Liver (tissue), 9 donors: ENCODE measurements around the gene FAM107A. TPM values are rescaled to one million over a fixed set of nuclear protein-coding genes. Genes with fewer than 3 reads are reported as not detected.

ENCODE experiments used
- DNase-seq: peaks from one replicate; pipeline ENCODE4 v3.0.0-alpha.2; 2017; ENCODE audit warnings: low spot score
- H3K27ac ChIP-seq, 2 donors: one replicate each; pipeline ENCODE4 v1.7.0; 2013; ENCODE audit warnings: inconsistent platforms in 2 of 2, low read length in 2 of 2, control low read depth in 1 of 2, low read depth in 1 of 2, mild to moderate bottlenecking in 1 of 2
- H3K27me3 ChIP-seq, 4 donors: one replicate each; pipeline versions ENCODE4 v1.6.1 to v1.7.0; 2013; ENCODE audit warnings: low read length in 3 of 4, inconsistent platforms in 1 of 4, mild to moderate bottlenecking in 1 of 4, moderate library complexity in 1 of 4; ENCODE audit not compliant: control insufficient read depth in 4 of 4, insufficient read depth in 4 of 4
- H3K36me3 ChIP-seq, 4 donors: one replicate each; pipeline versions ENCODE4 v1.6.1 to v1.7.0; 2013; ENCODE audit warnings: low read length in 3 of 4, mild to moderate bottlenecking in 3 of 4, low read depth in 1 of 4, moderate library complexity in 1 of 4; ENCODE audit not compliant: control insufficient read depth in 4 of 4, insufficient read depth in 3 of 4
- H3K4me1 ChIP-seq, 4 donors: one replicate each; pipeline versions ENCODE4 v1.6.1 to v1.7.0; 2013; ENCODE audit warnings: low read length in 3 of 4, mild to moderate bottlenecking in 3 of 4, moderate library complexity in 1 of 4; ENCODE audit not compliant: control insufficient read depth in 4 of 4, insufficient read depth in 4 of 4
- H3K4me3 ChIP-seq, 3 donors: one replicate each; pipeline versions ENCODE4 v1.6.1 to v1.7.0; 2013; ENCODE audit warnings: low read length in 3 of 3, control low read depth in 1 of 3, low read depth in 1 of 3, mild to moderate bottlenecking in 1 of 3
- H3K9ac ChIP-seq, 2 donors: one replicate each; pipeline ENCODE4 v1.7.0; 2013; ENCODE audit warnings: low read length in 2 of 2, mild to moderate bottlenecking in 2 of 2, moderate library complexity in 2 of 2, control low read depth in 1 of 2, low read depth in 1 of 2
- H3K9me3 ChIP-seq, 4 donors: one replicate each; pipeline versions ENCODE4 v1.6.1 to v1.7.0; 2013; ENCODE audit warnings: low read length in 3 of 4; ENCODE audit not compliant: control insufficient read depth in 4 of 4
- ATF3 ChIP-seq: IDR thresholded peaks from 2 replicates; pipeline ENCODE4 v1.6.1; 2016; ENCODE audit warnings: antibody characterized with exemption
- EGR1 ChIP-seq, 2 donors: IDR thresholded peaks; 2 replicates each; pipeline ENCODE4 v1.6.1; 2016 to 2018; ENCODE audit warnings: antibody characterized with exemption in 2 of 2, low read depth in 2 of 2
- FOXA1 ChIP-seq: IDR thresholded peaks from 2 replicates; pipeline ENCODE4 v1.6.1; 2016; ENCODE audit warnings: antibody characterized with exemption
- FOXA2 ChIP-seq: IDR thresholded peaks from 2 replicates; pipeline ENCODE4 v1.6.1; 2016; ENCODE audit warnings: antibody characterized with exemption
- GABPA ChIP-seq, 2 donors: IDR thresholded peaks in 1 of 2; conservative IDR thresholded peaks in 1 of 2; 2 replicates each; pipeline ENCODE4 v1.6.1; 2016; ENCODE audit warnings: antibody characterized with exemption in 2 of 2, mild to moderate bottlenecking in 1 of 2, moderate library complexity in 1 of 2
- HNF4A ChIP-seq, 2 donors: conservative IDR thresholded peaks; 2 replicates each; pipeline ENCODE4 v1.6.1; 2016; ENCODE audit warnings: antibody characterized with exemption in 2 of 2, mild to moderate bottlenecking in 2 of 2
- HNF4G ChIP-seq: IDR thresholded peaks from 2 replicates; pipeline ENCODE4 v1.6.1; 2016; ENCODE audit warnings: antibody characterized with exemption
- JUND ChIP-seq, 2 donors: IDR thresholded peaks; 2 replicates each; pipeline ENCODE4 v1.6.1; 2016; ENCODE audit warnings: antibody characterized with exemption in 2 of 2
- NR2F2 ChIP-seq: IDR thresholded peaks from 2 replicates; pipeline ENCODE4 v1.6.1; 2016; ENCODE audit warnings: antibody characterized with exemption
- RAD21 ChIP-seq, 2 donors: IDR thresholded peaks; 2 replicates each; pipeline ENCODE4 v1.6.1; 2016; ENCODE audit warnings: antibody characterized with exemption in 2 of 2, mild to moderate bottlenecking in 2 of 2
- REST ChIP-seq: IDR thresholded peaks from 2 replicates; pipeline ENCODE4 v1.6.1; 2016; ENCODE audit warnings: antibody characterized with exemption, mild to moderate bottlenecking
- RXRA ChIP-seq, 2 donors: IDR thresholded peaks; 2 replicates each; pipeline ENCODE4 v1.6.1; 2017 to 2018; ENCODE audit warnings: antibody characterized with exemption in 2 of 2, mild to moderate bottlenecking in 1 of 2
- SP1 ChIP-seq: IDR thresholded peaks from 2 replicates; pipeline ENCODE4 v1.6.1; 2018; ENCODE audit warnings: antibody characterized with exemption, mild to moderate bottlenecking
- TAF1 ChIP-seq: conservative IDR thresholded peaks from 2 replicates; pipeline ENCODE4 v1.6.1; 2016; ENCODE audit warnings: antibody characterized with exemption, mild to moderate bottlenecking
- YY1 ChIP-seq: IDR thresholded peaks from 2 replicates; pipeline ENCODE4 v1.6.1; 2016; ENCODE audit warnings: antibody characterized with exemption, mild to moderate bottlenecking
- WGBS: extraction: QIAGEN DNeasy Blood & Tissue Kit; methylation state at CpG from one replicate; pipeline ENCODE4 v1.1.7; 2013; 5-methylcytosine and 5-hydroxymethylcytosine counted together
- polyA plus RNA-seq, 2 donors: library from polyadenylated mRNA; stranded (reverse) in 1 of 2; unstranded in 1 of 2; fragments of 200-250 nt in 1 of 2; fragments of >200 nt in 1 of 2; fragmentation: Nextera tagmentation in 1 of 2; extraction: Ambion mirVana in 1 of 2; gene quantifications; one replicate each; pipeline versions ENCODE4 v1.2.1 to v1.2.3, GENCODE V29; 2013 to 2015
- total RNA-seq, 2 donors: library from RNA; depleted of rRNA; stranded (reverse); fragments of >200 nt; gene quantifications; one replicate each; pipeline ENCODE4 v1.2.3, GENCODE V29; 2014
- TF ChIP-seq, protein P1 (sequence below): IDR thresholded peaks from 2 replicates; pipeline ENCODE4 v1.6.1; 2016; ENCODE audit warnings: antibody characterized with exemption
- TF ChIP-seq, protein P2 (sequence below): IDR thresholded peaks from 2 replicates; pipeline ENCODE4 v1.6.1; 2016; ENCODE audit warnings: antibody characterized with exemption
- TF ChIP-seq, protein P3 (sequence below): fragments of 150-350 bp; IDR thresholded peaks from 2 replicates; pipeline ENCODE4 v1.5.1; 2017; ENCODE audit warnings: improper control_type of control experiment, low read depth, low read length; ENCODE audit not compliant: missing input control
- donor health status: healthy.
- donor health status: healthy.
- donor health status: healthy.
- donor health status: healthy.
- donor health status: healthy.

FAM107A gene
- total and polyA plus RNA-seq, 4 donors = 0.05 to 4.7 (median 1.4) TPM

- Histone ChIP-seq H3K27ac (no peak overlapping the region), H3K9ac (no peak overlapping the region), H3K27me3 (no peaks in the 10 kb centered on the region), H3K4me3 (no peak overlapping the region), H3K9me3 (no peaks in the 10 kb centered on the region), H3K36me3 (no peaks in the 10 kb centered on the region), H3K4me1 (no peaks in the 10 kb centered on the region)
- TF ChIP-seq TAF1 (no peak), HNF4G (no peak), YY1 (no peak), ATF3 (no peak), REST (no peak), RXRA (IDR thresholded peaks at IDR 0.05) (no peak), JUND (IDR thresholded peaks at IDR 0.05) (no peak), FOXA2 (no peak), NR2F2 (no peak), SP1 (no peak), FOXA1 (no peak), HNF4A (conservative IDR thresholded peaks at IDR 0.05) (no peak), EGR1 (IDR thresholded peaks at IDR 0.05; ENCODE audit: low read depth in 2 of 2) (no peak), RAD21 (IDR thresholded peaks at IDR 0.05) (no peak), GABPA (IDR thresholded peaks at IDR 0.05 in 1 of 2, conservative IDR thresholded peaks at IDR 0.05 in 1 of 2) (no peak)
- TF ChIP-seq, protein P1, sequence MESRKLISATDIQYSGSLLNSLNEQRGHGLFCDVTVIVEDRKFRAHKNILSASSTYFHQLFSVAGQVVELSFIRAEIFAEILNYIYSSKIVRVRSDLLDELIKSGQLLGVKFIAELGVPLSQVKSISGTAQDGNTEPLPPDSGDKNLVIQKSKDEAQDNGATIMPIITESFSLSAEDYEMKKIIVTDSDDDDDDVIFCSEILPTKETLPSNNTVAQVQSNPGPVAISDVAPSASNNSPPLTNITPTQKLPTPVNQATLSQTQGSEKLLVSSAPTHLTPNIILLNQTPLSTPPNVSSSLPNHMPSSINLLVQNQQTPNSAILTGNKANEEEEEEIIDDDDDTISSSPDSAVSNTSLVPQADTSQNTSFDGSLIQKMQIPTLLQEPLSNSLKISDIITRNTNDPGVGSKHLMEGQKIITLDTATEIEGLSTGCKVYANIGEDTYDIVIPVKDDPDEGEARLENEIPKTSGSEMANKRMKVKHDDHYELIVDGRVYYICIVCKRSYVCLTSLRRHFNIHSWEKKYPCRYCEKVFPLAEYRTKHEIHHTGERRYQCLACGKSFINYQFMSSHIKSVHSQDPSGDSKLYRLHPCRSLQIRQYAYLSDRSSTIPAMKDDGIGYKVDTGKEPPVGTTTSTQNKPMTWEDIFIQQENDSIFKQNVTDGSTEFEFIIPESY = no peak
- TF ChIP-seq, protein P2, sequence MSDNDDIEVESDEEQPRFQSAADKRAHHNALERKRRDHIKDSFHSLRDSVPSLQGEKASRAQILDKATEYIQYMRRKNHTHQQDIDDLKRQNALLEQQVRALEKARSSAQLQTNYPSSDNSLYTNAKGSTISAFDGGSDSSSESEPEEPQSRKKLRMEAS = no peak
- TF ChIP-seq, protein P3, sequence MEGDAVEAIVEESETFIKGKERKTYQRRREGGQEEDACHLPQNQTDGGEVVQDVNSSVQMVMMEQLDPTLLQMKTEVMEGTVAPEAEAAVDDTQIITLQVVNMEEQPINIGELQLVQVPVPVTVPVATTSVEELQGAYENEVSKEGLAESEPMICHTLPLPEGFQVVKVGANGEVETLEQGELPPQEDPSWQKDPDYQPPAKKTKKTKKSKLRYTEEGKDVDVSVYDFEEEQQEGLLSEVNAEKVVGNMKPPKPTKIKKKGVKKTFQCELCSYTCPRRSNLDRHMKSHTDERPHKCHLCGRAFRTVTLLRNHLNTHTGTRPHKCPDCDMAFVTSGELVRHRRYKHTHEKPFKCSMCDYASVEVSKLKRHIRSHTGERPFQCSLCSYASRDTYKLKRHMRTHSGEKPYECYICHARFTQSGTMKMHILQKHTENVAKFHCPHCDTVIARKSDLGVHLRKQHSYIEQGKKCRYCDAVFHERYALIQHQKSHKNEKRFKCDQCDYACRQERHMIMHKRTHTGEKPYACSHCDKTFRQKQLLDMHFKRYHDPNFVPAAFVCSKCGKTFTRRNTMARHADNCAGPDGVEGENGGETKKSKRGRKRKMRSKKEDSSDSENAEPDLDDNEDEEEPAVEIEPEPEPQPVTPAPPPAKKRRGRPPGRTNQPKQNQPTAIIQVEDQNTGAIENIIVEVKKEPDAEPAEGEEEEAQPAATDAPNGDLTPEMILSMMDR = no peak
- 87% methylated on average over 6 of the region's 6 CpGs for WGBS
- DNase-seq = no peak
Measured at GRCh38 chr3:58556761-58557221, 20.4 kb downstream of the FAM107A start.
